Small intestine (tissue), 7 donors: Measurements from ENCODE around the gene DLG2. TPM values are rescaled to one million over a fixed set of nuclear protein-coding genes. Genes with fewer than 3 reads are reported as not detected.
A peak's percentile ranks its signal among the peaks of the same experiment; 100 is the strongest.

ENCODE experiments used
- DNase-seq, 2 donors: peaks; one replicate each; pipeline versions ENCODE4 v3.0.0 to v3.0.0-alpha.2; 2013
- FAIRE-seq: peaks from 2 replicates; lab custom pipeline; 2012; peaks lifted over from hg19 to GRCh38; lab: Jason Lieb, UNC
- H3K27ac ChIP-seq, 3 donors: one replicate each; pipeline ENCODE4 v1.5.1; 2013; ENCODE audit warnings: low read length in 2 of 3, mild to moderate bottlenecking in 2 of 3, control low read depth in 1 of 3, inconsistent platforms in 1 of 3, low read depth in 1 of 3, moderate library complexity in 1 of 3
- H3K27me3 ChIP-seq, 3 donors: one replicate each; pipeline ENCODE4 v1.6.1; 2013; ENCODE audit warnings: low read length in 3 of 3, inconsistent platforms in 1 of 3; ENCODE audit not compliant: control insufficient read depth in 3 of 3, insufficient read depth in 3 of 3
- H3K36me3 ChIP-seq, 3 donors: one replicate each; pipeline ENCODE4 v1.6.1; 2013; ENCODE audit warnings: low read length in 3 of 3, inconsistent platforms in 1 of 3, low read depth in 1 of 3, mild to moderate bottlenecking in 1 of 3, moderate library complexity in 1 of 3; ENCODE audit not compliant: control insufficient read depth in 3 of 3, insufficient read depth in 2 of 3
- H3K4me1 ChIP-seq, 3 donors: one replicate each; pipeline ENCODE4 v1.6.1; 2013; ENCODE audit warnings: low read length in 2 of 3, inconsistent platforms in 1 of 3, low read depth in 1 of 3, mild to moderate bottlenecking in 1 of 3, moderate library complexity in 1 of 3; ENCODE audit not compliant: control insufficient read depth in 3 of 3, insufficient read depth in 2 of 3
- H3K4me3 ChIP-seq, 3 donors: one replicate each; pipeline ENCODE4 v1.5.1; 2013; ENCODE audit warnings: low read length in 3 of 3, control low read depth in 1 of 3, inconsistent platforms in 1 of 3, low read depth in 1 of 3, mild to moderate bottlenecking in 1 of 3, moderate library complexity in 1 of 3
- H3K9me3 ChIP-seq, 2 donors: one replicate each; pipeline ENCODE4 v1.6.1; 2013; ENCODE audit warnings: low read depth in 1 of 2, low read length in 1 of 2; ENCODE audit not compliant: control insufficient read depth in 2 of 2, insufficient read depth in 1 of 2
- WGBS, 3 donors: extraction: QIAGEN DNeasy Blood & Tissue Kit; methylation state at CpG; one replicate each; pipeline ENCODE4 v1.1.7; 2013; 5-methylcytosine and 5-hydroxymethylcytosine counted together
- polyA plus RNA-seq, 4 donors: library from polyadenylated mRNA; stranded (reverse) in 3 of 4; unstranded in 1 of 4; fragments of 200-250 nt in 3 of 4; fragments of 120-200 nt in 1 of 4; gene quantifications; one replicate each; pipeline versions ENCODE4 v1.2.1 to v1.2.3, GENCODE V29; 2013
- donor health status: healthy with polysubstance abuse.
- donor health status: control.
- donor health status: control.
- donor health status: Bipolar disorder and iron deficiency.
- donor health status: healthy.

Gene DLG2
- polyA plus RNA-seq, 4 donors, result 0.22 to 1.6 (median 1.1) TPM

GRCh38 chr11:85095239-85095638, 531.9 kb downstream of the DLG2 start:
- H3K27ac ChIP-seq, result no peak overlapping the region
- no peaks in the 10 kb centered on the region for H3K27me3 ChIP-seq
- H3K9me3 ChIP-seq, result no peaks in the 10 kb centered on the region
- DNase-seq, result no peak
- H3K36me3 ChIP-seq, result no peaks in the 10 kb centered on the region
- no peaks in the 10 kb centered on the region for H3K4me1 ChIP-seq
- no peak for FAIRE-seq
- no peak overlapping the region for H3K4me3 ChIP-seq

GRCh38 chr11:85094795-85095194, 532.3 kb downstream of the DLG2 start:
- Histone ChIP-seq H3K9me3 (no peaks in the 10 kb centered on the region), H3K27me3 (no peaks in the 10 kb centered on the region), H3K27ac (no peak overlapping the region), H3K4me3 (no peak overlapping the region), H3K36me3 (no peaks in the 10 kb centered on the region), H3K4me1 (no peaks in the 10 kb centered on the region)
- FAIRE-seq, result no peak
- no peak for DNase-seq
- 51 to 85% (median 56%) methylated on average over 1 of the region's 1 CpG for WGBS, 3 donors

GRCh38 chr11:85089654-85090053, 537.5 kb downstream of the DLG2 start:
- no peaks in the 10 kb centered on the region for H3K4me1 ChIP-seq
- no peak overlapping the region for H3K27ac ChIP-seq
- DNase-seq (no peak), FAIRE-seq (no peak)
- H3K4me3 ChIP-seq, result no peak overlapping the region
- no peaks in the 10 kb centered on the region for H3K36me3 ChIP-seq
- WGBS, 3 donors, result 82 to 92% (median 86%) methylated on average over 1 of the region's 1 CpG
- no peaks in the 10 kb centered on the region for H3K9me3 ChIP-seq
- no peaks in the 10 kb centered on the region for H3K27me3 ChIP-seq

GRCh38 chr11:85088286-85088685, 538.9 kb downstream of the DLG2 start:
- WGBS, 3 donors, result 66 to 85% (median 74%) methylated on average over 3 of the region's 3 CpGs
- no peak for DNase-seq
- no peak for FAIRE-seq

GRCh38 chr11:85086504-85087284, 540.5 kb downstream of the DLG2 start:
- WGBS, 3 donors, result 71 to 93% (median 74%) methylated on average over 3 of the region's 3 CpGs
- DNase-seq (no peak), FAIRE-seq (no peak)
- Histone ChIP-seq H3K27ac (no peak overlapping the region), H3K36me3 (no peaks in the 10 kb centered on the region), H3K4me3 (no peak overlapping the region), H3K9me3 (no peaks in the 10 kb centered on the region), H3K4me1 (no peaks in the 10 kb centered on the region), H3K27me3 (no peaks in the 10 kb centered on the region)

More at GRCh38 chr11:85088286-85088685, 538.9 kb downstream of the DLG2 start:
- Histone ChIP-seq H3K27ac (no peak overlapping the region), H3K27me3 (no peaks in the 10 kb centered on the region), H3K4me1 (no peaks in the 10 kb centered on the region), H3K9me3 (no peaks in the 10 kb centered on the region), H3K36me3 (no peaks in the 10 kb centered on the region), H3K4me3 (no peak overlapping the region)

- no peak overlapping the region for H3K27ac ChIP-seq
- H3K36me3 ChIP-seq, result no peaks in the 10 kb centered on the region
- no peaks in the 10 kb centered on the region for H3K9me3 ChIP-seq
- WGBS, 3 donors, result 29 to 52% (median 34%) methylated on average over 3 of the region's 3 CpGs
- FAIRE-seq, result no peak
- H3K4me1 ChIP-seq, result no peaks in the 10 kb centered on the region
- peak in 1 of 2 donors; percentile 2 for DNase-seq
- no peak overlapping the region for H3K4me3 ChIP-seq
- H3K27me3 ChIP-seq, result no peaks in the 10 kb centered on the region
These were observed 550.4 kb downstream of the DLG2 start for GRCh38 chr11:85076535-85077330.

GRCh38 chr11:85062659-85063058, 564.5 kb downstream of the DLG2 start:
- WGBS, 3 donors, result 84 to 92% (median 87%) methylated on average over 1 of the region's 1 CpG
- Histone ChIP-seq H3K27me3 (no peaks in the 10 kb centered on the region), H3K4me1 (no peaks in the 10 kb centered on the region), H3K9me3 (no peaks in the 10 kb centered on the region), H3K36me3 (no peaks in the 10 kb centered on the region), H3K4me3 (no peak overlapping the region), H3K27ac (no peak overlapping the region)
- FAIRE-seq (no peak), DNase-seq (no peak)

GRCh38 chr11:85052636-85053035, 574.5 kb downstream of the DLG2 start:
- WGBS, 3 donors, result 88 to 91% (median 90%) methylated on average over 3 of the region's 3 CpGs
- DNase-seq (no peak), FAIRE-seq (no peak)
- Histone ChIP-seq H3K4me1 (no peaks in the 10 kb centered on the region), H3K4me3 (no peak overlapping the region), H3K9me3 (no peaks in the 10 kb centered on the region), H3K36me3 (no peaks in the 10 kb centered on the region), H3K27me3 (no peaks in the 10 kb centered on the region), H3K27ac (no peak overlapping the region)
